ENCODE measurements around the gene CFAP221.

Gene CFAP221

GRCh38 chr2:119537792-119538191, 6.5 kb upstream of the CFAP221 start:
- DNase-seq, result no peak

- no peak for DNase-seq
Measured at GRCh38 chr2:119541476-119541875, 2.8 kb upstream of the CFAP221 start.

- DNase-seq, result no peak
Measured at GRCh38 chr2:119544939-119545475, 758 bp downstream of the CFAP221 start.

- no peak for DNase-seq
Measured at GRCh38 chr2:119545754-119546446, 1.7 kb downstream of the CFAP221 start.

GRCh38 chr2:119546447-119546767, 2.2 kb downstream of the CFAP221 start:
- DNase-seq, result no peak

GRCh38 chr2:119548516-119549120, 4.4 kb downstream of the CFAP221 start:
- DNase-seq, result no peak

- DNase-seq, result no peak
Measured at GRCh38 chr2:119549241-119549640, 5.0 kb downstream of the CFAP221 start.

- no peak for DNase-seq
Measured at GRCh38 chr2:119550346-119550745, 6.1 kb downstream of the CFAP221 start.

GRCh38 chr2:119550856-119551255, 6.6 kb downstream of the CFAP221 start:
- no peak for DNase-seq

GRCh38 chr2:119552902-119553301, 8.7 kb downstream of the CFAP221 start:
- no peak for DNase-seq

GRCh38 chr2:119553687-119554344, 9.6 kb downstream of the CFAP221 start:
- DNase-seq, result no peak

GRCh38 chr2:119565481-119565880, 21.2 kb downstream of the CFAP221 start:
- DNase-seq, result no peak

- DNase-seq, result no peak
Measured at GRCh38 chr2:119567292-119567691, 23.0 kb downstream of the CFAP221 start.

- DNase-seq, result no peak
Measured at GRCh38 chr2:119574108-119574815, 30.0 kb downstream of the CFAP221 start.

GRCh38 chr2:119574864-119575263, 30.6 kb downstream of the CFAP221 start:
- no peak for DNase-seq

- DNase-seq, result no peak
Measured at GRCh38 chr2:119575439-119575838, 31.2 kb downstream of the CFAP221 start.

GRCh38 chr2:119579424-119580295, 35.4 kb downstream of the CFAP221 start:
- DNase-seq, result no peak

GRCh38 chr2:119580550-119581072, 36.4 kb downstream of the CFAP221 start:
- no peak for DNase-seq

- DNase-seq, result no peak
Measured at GRCh38 chr2:119583291-119583690, 39.0 kb downstream of the CFAP221 start.

GRCh38 chr2:119584469-119584868, 40.2 kb downstream of the CFAP221 start:
- no peak for DNase-seq

- no peak for DNase-seq
Measured at GRCh38 chr2:119586085-119586484, 41.8 kb downstream of the CFAP221 start.

GRCh38 chr2:119590873-119591272, 46.6 kb downstream of the CFAP221 start:
- no peak for DNase-seq
